ENCODE data around the gene FBXL20. TPM values are rescaled to one million over a fixed set of nuclear protein-coding genes. Genes with fewer than 3 reads are reported as not detected.

FBXL20 gene
- total RNA-seq, 2 donors from 2014 or later = 15.6 to 18.1 TPM

DNA sequence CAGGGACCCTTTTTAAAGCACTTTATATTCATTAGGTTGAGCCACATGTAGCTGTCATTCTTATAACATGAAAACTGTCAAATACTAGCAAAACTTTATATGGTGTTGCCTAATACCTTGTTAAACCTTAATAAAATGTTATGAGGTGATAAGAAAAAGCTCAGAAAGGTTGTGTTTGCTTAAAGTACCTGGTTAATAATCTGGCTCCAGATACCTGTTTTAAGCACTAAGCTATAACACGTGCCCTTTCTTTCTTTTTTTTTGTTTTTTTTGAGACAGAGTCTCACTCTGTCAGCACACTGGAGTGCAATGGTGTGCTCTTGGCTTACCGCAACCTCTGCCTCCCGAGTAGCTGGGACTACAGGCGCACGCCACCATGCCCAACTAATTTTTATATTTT, 116.7 kb downstream of the FBXL20 start:
- peaks cover 19% of the 10 kb centered on the region for H3K4me1 Mint-ChIP-seq
- WGBS, 2 experiments (ENCODE audit: insufficient coverage in 1 of 2, insufficient read length in 1 of 2) = 99% methylated on average over 5 of the region's 5 CpGs; no CpG with 5 or more reads in 1 of the 2 experiments

DNA sequence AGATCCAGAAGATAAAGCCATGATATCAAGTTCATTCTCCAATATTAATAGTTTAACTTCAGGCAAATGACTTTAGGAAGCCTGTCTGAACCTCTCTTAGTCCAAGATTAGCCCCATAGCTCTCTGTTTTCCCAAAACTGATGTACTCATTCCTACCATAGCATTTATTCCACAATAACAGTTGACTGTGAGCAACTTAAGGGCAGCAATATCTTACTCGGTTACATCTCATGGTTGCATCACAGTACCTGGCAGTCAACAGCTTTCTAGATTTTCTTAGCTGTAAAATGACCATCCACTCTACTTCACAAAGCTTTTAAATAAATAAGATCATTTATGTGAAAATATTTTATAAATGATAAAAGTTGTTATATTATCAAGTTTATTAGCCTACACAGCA, 117.5 kb downstream of the FBXL20 start:
- Mint-ChIP-seq H3K27ac (no peak overlapping the region), H3K4me3 (no peak overlapping the region)
- WGBS, 2 experiments (ENCODE audit: insufficient coverage in 1 of 2, insufficient read length in 1 of 2) = 91% methylated on average over 1 of the region's 1 CpG; no CpG with 5 or more reads in 1 of the 2 experiments

More for the DNA sequence above, 116.7 kb downstream of the FBXL20 start:
- no peak for DNase-seq
- H3K9ac ChIP-seq (ENCODE audit: extremely low read depth, low read length, poor library complexity, severe bottlenecking) = no peak overlapping the region
- peaks cover 5% of the 10 kb centered on the region for H3K4me1 ChIP-seq (ENCODE audit: control insufficient read depth, insufficient read depth, low read length)
- H3K4me3 Mint-ChIP-seq = no peak overlapping the region
- H3K9me3 ChIP-seq (ENCODE audit: control insufficient read depth, low read length) = no peaks in the 10 kb centered on the region
- H3K9me3 Mint-ChIP-seq = no peaks in the 10 kb centered on the region
- no peaks in the 10 kb centered on the region for H3K27me3 Mint-ChIP-seq (ENCODE audit: insufficient read depth)
- H3K36me3 ChIP-seq (ENCODE audit: control insufficient read depth, insufficient read depth, low read length) = no peaks in the 10 kb centered on the region
- no peaks in the 10 kb centered on the region for H3K27me3 ChIP-seq (ENCODE audit: control insufficient read depth, insufficient read depth, low read length, poor library complexity, severe bottlenecking)
- H3K27ac ChIP-seq (ENCODE audit: low read depth, low read length) = no peak overlapping the region
- H3K4me3 ChIP-seq (ENCODE audit: low read length) = no peak overlapping the region
- no peak overlapping the region for H3K27ac Mint-ChIP-seq
- H3K36me3 Mint-ChIP-seq (ENCODE audit: low read depth) = peaks cover 8% of the 10 kb centered on the region
- TF ChIP-seq, protein P1, sequence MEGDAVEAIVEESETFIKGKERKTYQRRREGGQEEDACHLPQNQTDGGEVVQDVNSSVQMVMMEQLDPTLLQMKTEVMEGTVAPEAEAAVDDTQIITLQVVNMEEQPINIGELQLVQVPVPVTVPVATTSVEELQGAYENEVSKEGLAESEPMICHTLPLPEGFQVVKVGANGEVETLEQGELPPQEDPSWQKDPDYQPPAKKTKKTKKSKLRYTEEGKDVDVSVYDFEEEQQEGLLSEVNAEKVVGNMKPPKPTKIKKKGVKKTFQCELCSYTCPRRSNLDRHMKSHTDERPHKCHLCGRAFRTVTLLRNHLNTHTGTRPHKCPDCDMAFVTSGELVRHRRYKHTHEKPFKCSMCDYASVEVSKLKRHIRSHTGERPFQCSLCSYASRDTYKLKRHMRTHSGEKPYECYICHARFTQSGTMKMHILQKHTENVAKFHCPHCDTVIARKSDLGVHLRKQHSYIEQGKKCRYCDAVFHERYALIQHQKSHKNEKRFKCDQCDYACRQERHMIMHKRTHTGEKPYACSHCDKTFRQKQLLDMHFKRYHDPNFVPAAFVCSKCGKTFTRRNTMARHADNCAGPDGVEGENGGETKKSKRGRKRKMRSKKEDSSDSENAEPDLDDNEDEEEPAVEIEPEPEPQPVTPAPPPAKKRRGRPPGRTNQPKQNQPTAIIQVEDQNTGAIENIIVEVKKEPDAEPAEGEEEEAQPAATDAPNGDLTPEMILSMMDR (conservative IDR thresholded peaks at IDR 0.05) = no peak

DNA sequence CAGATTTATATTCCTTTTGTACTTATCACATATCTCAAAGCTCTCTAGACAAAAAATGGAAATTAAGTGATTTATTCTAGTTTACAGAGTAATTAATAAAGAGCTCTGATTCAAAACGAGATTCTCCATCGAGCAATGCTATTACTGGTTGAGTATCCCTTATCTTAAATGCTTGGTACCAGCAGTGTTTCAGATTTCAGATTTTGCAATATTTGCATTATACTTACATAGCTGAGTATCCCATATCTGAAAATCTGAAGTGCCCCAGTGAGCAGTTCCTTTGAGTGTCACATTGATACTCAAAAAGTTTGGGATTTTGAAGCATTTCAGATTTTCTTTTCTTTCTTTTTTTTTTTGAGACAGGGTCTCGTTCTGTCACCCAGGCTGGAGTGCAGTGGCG, 118.3 kb downstream of the FBXL20 start:
- Mint-ChIP-seq H3K9me3 (no peaks in the 10 kb centered on the region), H3K27me3 (ENCODE audit: insufficient read depth) (no peaks in the 10 kb centered on the region), H3K27ac (no peak overlapping the region), H3K4me3 (no peak overlapping the region), H3K36me3 (ENCODE audit: low read depth) (peaks cover 6% of the 10 kb centered on the region), H3K4me1 (peaks cover 19% of the 10 kb centered on the region)
- no peak for DNase-seq
- WGBS, 2 experiments (ENCODE audit: insufficient coverage in 1 of 2, insufficient read length in 1 of 2) = 93 to 100% methylated on average over 4 of the region's 4 CpGs
- no peaks in the 10 kb centered on the region for H3K9me3 ChIP-seq (ENCODE audit: control insufficient read depth, low read length)
- TF ChIP-seq, protein P1 (conservative IDR thresholded peaks at IDR 0.05) = no peak
- peaks cover 5% of the 10 kb centered on the region for H3K4me1 ChIP-seq (ENCODE audit: control insufficient read depth, insufficient read depth, low read length)
- H3K4me3 ChIP-seq (ENCODE audit: low read length) = no peak overlapping the region
- no peaks in the 10 kb centered on the region for H3K36me3 ChIP-seq (ENCODE audit: control insufficient read depth, insufficient read depth, low read length)
- H3K27me3 ChIP-seq (ENCODE audit: control insufficient read depth, insufficient read depth, low read length, poor library complexity, severe bottlenecking) = no peaks in the 10 kb centered on the region
- no peak overlapping the region for H3K9ac ChIP-seq (ENCODE audit: extremely low read depth, low read length, poor library complexity, severe bottlenecking)
- H3K27ac ChIP-seq (ENCODE audit: low read depth, low read length) = no peak overlapping the region

More for the DNA sequence above, 117.5 kb downstream of the FBXL20 start:
- H3K27me3 ChIP-seq (ENCODE audit: control insufficient read depth, insufficient read depth, low read length, poor library complexity, severe bottlenecking) = no peaks in the 10 kb centered on the region
- H3K4me1 ChIP-seq (ENCODE audit: control insufficient read depth, insufficient read depth, low read length) = peaks cover 5% of the 10 kb centered on the region
- DNase-seq = no peak
- TF ChIP-seq, protein P1 (conservative IDR thresholded peaks at IDR 0.05) = no peak
- Mint-ChIP-seq H3K4me1 (peaks cover 19% of the 10 kb centered on the region), H3K36me3 (ENCODE audit: low read depth) (peaks cover 8% of the 10 kb centered on the region), H3K27me3 (ENCODE audit: insufficient read depth) (no peaks in the 10 kb centered on the region), H3K9me3 (no peaks in the 10 kb centered on the region)
- H3K4me3 ChIP-seq (ENCODE audit: low read length) = no peak overlapping the region
- H3K9ac ChIP-seq (ENCODE audit: extremely low read depth, low read length, poor library complexity, severe bottlenecking) = no peak overlapping the region
- no peak overlapping the region for H3K27ac ChIP-seq (ENCODE audit: low read depth, low read length)
- H3K9me3 ChIP-seq (ENCODE audit: control insufficient read depth, low read length) = no peaks in the 10 kb centered on the region
- no peaks in the 10 kb centered on the region for H3K36me3 ChIP-seq (ENCODE audit: control insufficient read depth, insufficient read depth, low read length)

All from endodermal cell (in vitro differentiated cells).